GM12801 (cell line): ENCODE measurements around the gene GALNT12.
A peak's percentile ranks its signal among the peaks of the same experiment; 100 is the strongest.

Experiments
- TF ChIP-seq, protein P1 (sequence below): IDR thresholded peaks from one replicate; pipeline ENCODE4 v1.5.1; 2011; ENCODE audit warnings: control low read depth; ENCODE audit not compliant: insufficient read length; ENCODE audit errors: extremely low read depth

The GALNT12 gene

GRCh38 chr9:98784831-98785806 lies 22.4 kb upstream of the GALNT12 start:
- TF ChIP-seq, protein P1, sequence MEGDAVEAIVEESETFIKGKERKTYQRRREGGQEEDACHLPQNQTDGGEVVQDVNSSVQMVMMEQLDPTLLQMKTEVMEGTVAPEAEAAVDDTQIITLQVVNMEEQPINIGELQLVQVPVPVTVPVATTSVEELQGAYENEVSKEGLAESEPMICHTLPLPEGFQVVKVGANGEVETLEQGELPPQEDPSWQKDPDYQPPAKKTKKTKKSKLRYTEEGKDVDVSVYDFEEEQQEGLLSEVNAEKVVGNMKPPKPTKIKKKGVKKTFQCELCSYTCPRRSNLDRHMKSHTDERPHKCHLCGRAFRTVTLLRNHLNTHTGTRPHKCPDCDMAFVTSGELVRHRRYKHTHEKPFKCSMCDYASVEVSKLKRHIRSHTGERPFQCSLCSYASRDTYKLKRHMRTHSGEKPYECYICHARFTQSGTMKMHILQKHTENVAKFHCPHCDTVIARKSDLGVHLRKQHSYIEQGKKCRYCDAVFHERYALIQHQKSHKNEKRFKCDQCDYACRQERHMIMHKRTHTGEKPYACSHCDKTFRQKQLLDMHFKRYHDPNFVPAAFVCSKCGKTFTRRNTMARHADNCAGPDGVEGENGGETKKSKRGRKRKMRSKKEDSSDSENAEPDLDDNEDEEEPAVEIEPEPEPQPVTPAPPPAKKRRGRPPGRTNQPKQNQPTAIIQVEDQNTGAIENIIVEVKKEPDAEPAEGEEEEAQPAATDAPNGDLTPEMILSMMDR, result no peak

DNA sequence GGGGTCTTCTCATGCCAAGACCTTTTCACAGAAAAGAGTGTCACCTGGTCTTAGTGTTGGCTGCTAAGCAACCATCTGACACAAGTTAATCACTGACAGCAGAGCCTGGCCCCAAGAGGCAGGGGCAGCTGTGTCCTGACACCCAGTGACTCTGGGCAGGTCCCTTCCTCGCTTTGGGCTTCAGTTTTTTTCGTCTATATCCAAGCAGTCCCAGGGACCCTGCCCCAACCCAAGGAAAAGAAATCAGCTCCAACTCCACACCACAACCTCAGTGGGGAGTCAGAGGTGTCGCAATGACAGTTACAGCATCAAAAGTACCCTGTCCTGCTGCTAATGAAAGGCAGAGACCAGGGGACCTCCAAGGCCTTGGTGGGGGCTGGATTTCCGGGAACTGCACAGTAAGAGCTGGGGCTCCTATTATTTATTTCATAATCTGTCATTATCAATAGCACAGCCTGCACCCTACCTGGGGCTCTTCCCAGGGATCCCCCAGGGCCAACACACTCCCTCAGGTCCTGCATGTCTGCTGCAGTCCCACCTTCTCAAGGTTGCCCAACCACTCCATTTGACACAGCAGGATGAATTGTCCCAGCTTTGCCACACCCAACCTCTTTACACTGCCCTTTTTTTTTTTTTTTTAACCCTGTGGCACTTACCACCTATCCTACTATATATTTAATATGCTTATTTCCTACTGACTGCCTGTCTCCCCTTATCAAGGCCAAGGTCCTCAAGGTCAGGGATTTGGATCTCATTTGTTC lies 20.5 kb upstream of the GALNT12 start:
- TF ChIP-seq, protein P1, result no peak

DNA sequence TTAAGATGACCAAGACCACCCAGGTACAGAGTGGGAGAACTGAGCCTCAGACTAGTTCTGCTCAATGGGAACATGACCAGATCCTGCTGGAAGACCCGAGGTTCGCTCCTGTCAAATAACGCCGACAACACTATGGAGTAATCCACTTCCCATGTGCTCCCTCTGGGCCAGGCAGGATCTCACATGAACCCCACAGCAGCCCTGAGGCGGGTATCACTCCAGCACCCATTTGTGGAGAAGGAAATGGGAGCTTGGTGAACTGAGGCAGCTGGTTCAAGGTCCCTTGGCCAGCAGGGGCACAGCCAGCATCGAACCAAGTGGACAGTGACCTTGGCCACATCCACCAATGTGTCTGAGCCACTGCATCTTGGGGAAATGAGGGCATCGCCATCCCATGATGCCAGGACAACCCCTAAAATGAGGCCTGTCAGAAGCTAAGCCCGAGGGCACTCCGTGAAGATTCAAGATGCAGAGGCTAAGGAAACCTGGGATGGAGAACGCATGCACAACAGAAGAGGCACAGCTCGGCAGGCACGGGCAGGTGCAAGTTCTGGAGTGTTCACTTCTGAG lies 19.6 kb upstream of the GALNT12 start:
- TF ChIP-seq, protein P1, result no peak

GRCh38 chr9:98789483-98790133 lies 17.9 kb upstream of the GALNT12 start:
- TF ChIP-seq, protein P1, result no peak

DNA sequence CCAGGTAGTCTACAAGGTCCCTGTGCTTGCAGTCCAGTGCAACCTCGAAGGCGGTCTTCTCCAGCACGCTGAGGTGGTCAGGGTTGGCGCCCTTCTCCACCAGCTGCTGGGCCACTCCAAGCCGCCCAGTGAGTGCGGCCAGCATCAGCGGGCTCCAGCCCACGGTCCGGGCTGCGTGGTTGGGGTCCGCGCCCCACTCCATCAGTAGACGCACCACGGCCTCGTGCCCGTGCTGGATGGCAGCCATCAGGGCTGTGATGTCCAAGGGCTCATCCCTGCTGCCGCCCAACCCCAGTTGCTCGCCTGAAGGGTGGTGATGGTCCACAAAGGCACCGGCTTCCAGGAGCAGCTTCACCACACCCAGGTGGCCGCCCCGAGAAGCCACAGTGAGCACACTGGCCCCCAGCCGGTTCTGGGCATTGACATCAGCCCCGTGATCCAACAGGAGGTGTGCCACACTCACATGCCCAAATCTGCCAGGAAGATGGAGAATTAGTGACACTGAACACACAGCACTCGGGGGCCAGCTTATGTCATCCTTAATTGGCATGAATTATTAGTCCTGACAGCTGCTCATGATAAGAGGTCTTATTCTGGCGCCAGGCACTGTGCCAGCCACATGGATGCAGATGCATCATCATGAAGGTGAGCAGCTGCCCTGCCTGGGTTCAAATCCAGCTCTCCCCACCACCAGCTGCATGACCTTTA lies 17.2 kb upstream of the GALNT12 start:
- TF ChIP-seq, protein P1, result no peak

DNA sequence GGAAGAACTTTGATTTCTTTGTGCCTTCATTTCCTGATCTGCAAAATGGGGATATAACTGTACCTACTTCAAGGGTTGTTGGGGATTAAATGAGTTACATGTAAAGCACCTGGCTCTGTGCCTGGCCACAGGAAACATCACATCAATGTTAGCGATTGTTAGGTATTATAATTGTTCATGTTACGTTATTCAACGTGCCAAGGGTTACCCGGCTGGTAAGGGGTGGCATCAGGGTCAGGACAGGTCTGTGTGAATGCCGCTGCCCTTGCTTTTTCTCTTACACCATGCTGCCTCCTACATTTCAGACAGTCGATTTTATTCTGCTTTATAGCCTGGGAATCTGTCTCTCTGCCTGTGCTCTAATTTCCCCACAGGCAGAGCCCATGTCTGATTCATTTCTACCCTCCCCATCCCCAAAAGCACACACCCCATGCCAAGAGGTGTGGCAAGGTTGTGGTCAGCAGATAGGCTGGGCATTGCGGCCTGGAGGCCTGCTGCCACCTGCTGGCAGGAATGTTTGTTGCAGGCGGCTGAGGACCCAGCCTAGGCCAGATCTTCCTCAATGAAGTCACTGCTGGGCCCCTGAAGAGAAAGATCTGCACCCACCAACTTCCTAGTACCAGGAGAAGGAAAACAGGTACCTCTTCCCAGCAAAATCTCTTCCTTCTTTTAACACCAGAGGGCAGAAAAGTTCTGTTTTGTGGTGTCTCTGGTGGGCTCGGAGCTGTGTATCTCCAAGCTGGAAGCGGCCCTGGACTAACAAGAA lies 16.4 kb upstream of the GALNT12 start:
- TF ChIP-seq, protein P1, result peak; percentile 25
